ENCODE data around the gene TAC3.
"Not testable (repeated sequence)": the region's sequence is repeated elsewhere in the genome, so short reads cannot be mapped to it uniquely, and the experiment has no call there.

The TAC3 gene

DNA sequence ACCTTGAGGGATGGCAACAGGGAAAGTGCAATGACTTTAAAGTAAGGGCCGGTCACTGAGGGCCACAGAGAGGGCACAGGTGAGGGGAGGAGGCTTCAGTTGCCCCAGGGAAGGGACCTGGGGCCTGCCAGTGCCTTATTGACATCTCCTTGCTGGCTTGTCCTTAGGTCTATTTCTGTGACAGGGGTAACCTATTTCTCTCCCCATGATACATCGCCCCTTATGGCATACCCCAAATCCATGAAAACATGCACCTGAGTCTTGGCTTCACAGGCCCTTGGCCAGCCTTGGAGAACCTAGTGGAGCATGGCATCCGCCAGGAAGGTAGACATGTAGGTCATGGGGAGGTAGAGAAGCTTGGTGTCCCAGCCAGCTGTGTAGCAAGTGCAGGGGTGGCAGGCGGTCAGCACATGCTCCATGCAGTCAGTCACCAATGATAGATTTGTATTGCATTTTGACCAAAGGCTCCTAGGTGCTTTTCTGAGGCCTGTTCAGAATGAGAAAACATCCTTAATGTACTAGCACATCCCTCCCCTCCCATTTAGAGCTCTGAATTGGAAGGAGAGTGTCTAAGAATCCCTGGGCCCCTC is 35.3 kb downstream of the TAC3 start:
- no peak for DNase-seq

GRCh38 chr12:56980268-56980667 is 36.1 kb downstream of the TAC3 start:
- no peak for DNase-seq

DNA sequence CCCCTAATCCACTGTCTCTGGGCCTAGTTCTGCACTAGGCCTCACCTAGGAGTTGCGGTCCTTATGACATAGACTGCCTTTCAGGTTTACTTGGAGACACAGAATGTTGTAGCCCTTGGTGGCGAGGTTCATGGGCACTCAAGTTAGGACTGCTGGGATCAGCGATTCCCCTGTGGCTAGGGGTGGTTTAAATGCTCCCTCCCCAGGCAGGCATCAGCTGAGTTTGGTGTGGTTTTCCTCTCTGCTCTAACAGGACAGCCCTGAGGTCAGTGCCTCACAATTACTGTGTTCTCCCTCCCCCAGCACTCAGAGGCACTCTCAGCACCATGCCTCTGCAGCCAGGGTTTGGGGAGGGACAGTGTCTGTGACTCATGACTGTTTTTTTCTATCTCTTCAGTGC is 36.7 kb downstream of the TAC3 start:
- peak; percentile 67 for DNase-seq

DNA sequence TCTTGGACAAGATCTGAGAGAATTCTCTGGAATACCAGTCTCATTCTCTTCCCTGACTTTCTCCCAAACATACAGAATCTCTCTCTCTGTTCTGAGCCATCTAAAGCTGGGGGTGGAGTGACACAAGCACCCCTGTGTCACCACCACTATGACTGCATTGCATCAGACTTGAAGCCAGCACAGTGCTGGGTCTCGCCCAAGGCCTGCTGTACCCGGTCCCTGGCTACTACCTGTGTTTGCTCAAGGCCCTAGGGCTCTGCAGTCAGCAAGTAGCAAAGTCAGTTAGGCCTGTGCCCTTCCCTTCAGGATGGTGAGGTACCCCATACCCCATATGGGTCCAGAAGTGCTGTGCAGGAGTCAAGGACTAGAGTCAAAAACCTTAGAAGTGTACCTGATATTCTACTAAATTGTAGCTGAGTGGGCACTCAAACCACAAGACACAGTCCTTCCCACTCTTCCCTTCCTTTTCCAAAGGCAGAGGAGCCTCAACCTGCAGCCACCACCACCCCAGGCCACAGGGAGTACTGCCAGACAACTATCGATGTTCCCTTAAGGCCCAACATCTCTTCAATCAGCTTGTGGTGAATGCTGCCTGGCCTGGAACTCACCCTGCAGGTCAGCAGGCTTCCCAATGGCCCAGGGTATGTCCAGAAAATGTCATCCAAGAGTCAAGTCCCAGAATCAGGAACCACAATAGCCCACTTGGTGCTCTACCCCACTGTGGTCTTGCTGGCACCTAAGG is 37.8 kb downstream of the TAC3 start:
- peak; percentile 48 for DNase-seq

- DNase-seq = not testable (repeated sequence)
These were observed 39.0 kb downstream of the TAC3 start for GRCh38 chr12:56977361-56977760.

DNA sequence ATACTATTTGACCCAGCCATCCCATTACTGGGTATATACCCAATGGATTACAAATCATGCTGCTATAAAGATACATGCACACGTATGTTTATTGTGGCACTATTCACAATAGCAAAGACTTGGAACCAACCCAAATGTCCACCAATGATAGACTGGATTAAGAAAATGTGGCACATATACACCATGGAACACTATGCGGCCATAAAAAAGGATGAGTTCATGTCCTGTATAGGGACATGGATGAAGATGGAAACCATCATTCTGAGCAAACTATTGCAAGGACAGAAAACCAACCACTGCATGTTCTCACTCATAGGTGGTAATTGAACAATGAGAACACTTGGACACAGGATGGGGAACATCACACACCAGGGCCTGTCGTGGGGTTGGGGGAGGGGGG is 42.1 kb downstream of the TAC3 start:
- DNase-seq = not testable (repeated sequence)

DNA sequence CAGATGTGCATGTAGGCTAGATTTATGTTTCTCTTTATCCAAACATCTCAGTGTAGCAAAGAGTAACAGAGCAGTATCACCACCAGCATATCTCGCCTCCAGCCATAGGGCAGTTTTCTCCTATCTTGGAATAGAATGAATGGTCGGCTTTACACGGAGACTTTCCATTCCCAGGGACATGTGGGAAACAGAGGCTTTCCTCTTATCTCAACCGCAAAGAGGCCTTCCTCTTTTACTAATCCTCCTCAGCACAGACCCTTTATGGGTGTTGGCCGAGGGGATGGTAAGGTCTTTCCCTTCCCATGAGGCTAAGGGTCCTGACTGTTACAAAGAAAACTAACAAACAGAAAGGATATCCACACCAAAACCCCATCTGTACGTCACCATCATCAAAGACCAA is 47.4 kb downstream of the TAC3 start:
- DNase-seq = peak; percentile 35

- DNase-seq = not testable (repeated sequence)
These were observed 50.2 kb downstream of the TAC3 start for GRCh38 chr12:56965997-56966642.

DNA sequence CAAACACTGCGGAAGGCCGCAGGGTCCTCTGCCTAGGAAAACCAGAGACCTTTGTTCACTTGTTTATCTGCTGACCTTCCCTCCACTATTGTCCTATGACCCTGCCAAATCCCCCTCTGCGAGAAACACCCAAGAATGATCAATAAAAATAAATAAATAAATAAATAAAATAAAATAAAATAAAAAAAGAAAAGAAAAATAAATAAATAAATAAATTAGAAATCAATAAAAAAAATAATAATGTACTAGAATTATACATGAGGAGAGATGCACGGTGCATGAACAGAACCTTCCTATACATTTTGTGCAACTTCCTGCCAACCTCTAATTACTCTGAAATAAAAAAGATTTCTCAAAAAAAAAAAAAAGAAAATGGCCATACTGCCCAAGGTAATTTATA is 51.2 kb downstream of the TAC3 start:
- DNase-seq = not testable (repeated sequence)

DNA sequence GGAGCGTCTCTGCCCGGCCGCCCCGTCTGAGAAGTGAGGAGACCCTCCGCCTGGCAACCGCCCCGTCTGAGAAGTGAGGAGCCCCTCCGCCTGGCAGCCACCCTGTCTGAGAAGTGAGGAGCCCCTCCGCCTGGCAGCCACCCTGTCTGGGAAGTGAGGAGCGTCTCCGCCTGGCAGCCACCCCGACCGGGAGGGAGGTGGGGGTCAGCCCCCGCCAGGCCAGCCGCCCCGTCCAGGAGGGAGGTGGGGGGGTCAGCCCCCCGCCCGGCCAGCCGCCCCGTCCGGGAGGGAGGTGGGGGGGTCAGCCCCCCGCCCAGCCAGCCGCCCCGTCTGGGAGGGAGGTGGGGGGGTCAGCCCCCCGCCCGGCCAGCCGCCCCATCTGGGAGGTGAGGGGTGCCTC is 52.8 kb downstream of the TAC3 start:
- not testable (repeated sequence) for DNase-seq

DNA sequence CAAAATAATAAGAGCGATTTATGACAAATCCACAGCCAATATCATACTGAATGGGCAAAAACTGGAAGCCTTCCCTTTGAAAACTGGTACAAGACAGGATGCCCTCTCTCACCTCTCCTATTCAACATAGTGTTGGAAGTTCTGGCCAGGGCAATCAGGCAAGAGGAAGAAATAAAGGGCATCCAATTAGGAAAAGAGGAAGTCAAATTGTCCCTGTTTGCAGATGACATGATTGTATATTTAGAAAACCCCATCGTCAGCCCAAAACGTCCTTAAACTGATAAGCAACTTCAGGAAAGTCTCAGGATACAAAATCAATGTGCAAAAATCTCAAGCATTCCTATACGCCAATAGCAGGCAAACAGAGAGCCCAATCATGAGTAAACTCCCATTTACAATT is 54.1 kb downstream of the TAC3 start:
- not testable (repeated sequence) for DNase-seq
